Skeletal muscle cell (primary cell): ENCODE measurements around the gene FAM153A.
"Not testable (repeated sequence)": the region's sequence is repeated elsewhere in the genome, so short reads cannot be mapped to it uniquely, and the experiment has no call there.

Experiments used
- DNase-seq: peaks from one replicate; pipeline ENCODE4 v3.0.0-alpha.2; 2010; ENCODE audit warnings: low read depth
- H3K4me3 ChIP-seq: 2 replicates; pipeline ENCODE4 v1.5.1; 2011; ENCODE audit warnings: low read depth, mild to moderate bottlenecking, control low read depth, low read length, moderate library complexity

FAM153A gene

DNA sequence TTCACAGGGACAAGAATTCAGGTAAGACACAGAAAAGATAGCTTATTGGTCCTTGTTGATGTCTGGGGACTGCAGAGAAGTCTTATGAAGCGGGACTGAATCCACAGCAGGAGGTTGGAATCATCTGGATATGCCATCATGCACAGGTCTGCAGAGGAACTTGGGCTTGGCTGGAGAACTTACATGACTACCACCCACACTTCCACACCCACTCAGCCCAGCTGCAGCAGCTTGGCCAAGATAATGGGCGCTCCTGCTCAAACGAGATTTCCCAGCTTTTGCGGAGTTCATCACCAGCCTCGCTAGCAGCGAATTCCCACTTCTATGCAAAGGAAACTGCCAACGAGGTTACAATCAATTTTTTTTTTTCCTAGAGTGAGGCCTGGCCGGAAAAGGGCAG lies 21.7 kb downstream of the FAM153A start:
- H3K4me3 ChIP-seq, DNase-seq: not testable (repeated sequence)

DNA sequence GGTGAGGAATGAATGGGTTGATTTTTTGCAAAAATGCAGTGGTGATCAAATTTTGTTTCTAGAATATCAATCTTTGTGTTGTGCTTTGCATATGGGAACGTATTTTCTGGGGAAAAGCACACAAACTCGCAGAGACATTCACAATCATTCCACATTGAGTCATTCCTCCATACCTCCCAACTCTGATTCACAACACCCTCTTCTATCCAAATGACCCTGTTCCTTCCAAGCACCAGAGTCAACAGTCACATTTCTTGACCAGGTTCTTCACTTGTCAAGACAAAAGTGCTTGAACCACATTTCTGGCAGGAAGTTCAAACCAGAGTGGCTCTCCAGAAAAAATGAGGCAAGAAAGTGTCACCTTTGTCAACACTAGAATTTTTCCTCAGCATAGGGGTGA lies 35.3 kb downstream of the FAM153A start:
- H3K4me3 ChIP-seq, DNase-seq: not testable (repeated sequence)

DNA sequence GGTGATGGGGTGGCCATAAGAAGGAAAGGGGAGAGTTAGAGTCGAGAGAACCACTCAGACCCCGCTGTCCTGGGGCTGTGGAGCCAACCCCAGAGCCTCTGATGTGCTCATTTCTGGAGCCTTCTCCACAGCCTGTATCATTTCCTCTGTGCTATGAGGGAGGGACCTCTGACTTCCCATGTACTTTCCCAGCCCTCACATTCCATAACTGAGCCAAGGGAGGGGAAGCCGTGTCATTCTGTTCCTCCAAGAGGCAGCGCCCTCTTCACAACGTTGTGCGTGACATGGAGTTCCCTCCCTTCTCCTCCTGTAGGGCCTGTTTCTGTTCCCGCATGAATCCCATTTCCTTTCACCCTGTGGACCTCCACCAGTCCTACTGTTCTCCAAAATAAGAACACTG lies 57.8 kb downstream of the FAM153A start:
- not testable (repeated sequence) for DNase-seq, H3K4me3 ChIP-seq

GRCh38 chr5:177723831-177724485 lies 58.7 kb downstream of the FAM153A start:
- H3K4me3 ChIP-seq, DNase-seq: not testable (repeated sequence)

DNA sequence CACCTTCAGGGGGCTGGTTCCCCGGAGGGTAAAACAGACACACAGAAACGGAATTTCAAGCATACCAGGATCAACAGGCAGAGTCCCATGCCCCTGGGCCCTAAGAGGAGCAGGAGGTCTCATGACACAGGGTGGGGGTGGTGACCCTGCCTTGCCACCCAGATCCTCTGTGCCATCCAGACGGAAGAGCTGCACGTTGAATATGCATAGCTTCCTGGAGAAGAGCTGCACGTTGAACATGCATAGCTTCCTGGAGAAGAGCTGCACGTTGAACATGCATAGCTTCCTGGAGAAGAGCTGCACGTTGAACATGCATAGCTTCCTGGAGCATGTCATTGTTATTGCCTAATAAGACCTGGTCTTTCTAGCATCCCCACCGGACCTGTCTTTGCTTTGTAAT lies 59.9 kb downstream of the FAM153A start:
- not testable (repeated sequence) for DNase-seq, H3K4me3 ChIP-seq

- not testable (repeated sequence) for H3K4me3 ChIP-seq, DNase-seq
Measured at GRCh38 chr5:177719989-177720388, 62.7 kb downstream of the FAM153A start.

DNA sequence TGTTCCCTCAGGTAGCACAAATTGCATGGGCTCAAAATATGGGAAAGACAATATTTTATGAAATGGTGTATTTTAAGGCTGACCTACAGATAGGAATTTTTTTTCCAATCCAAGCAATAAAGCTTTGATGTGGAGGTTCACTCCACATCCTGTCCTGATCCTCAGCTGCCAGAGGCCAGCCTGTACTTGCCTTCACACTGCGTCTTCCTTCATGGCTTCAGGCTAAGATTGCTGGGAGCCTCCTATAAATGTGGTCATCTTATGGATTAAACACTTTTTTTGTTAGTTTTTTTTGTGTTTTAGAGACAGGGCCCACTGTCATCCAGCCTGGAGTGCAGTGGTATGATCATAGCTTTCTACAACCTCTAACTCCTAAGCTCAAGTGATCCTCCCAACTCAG lies 67.3 kb downstream of the FAM153A start:
- not testable (repeated sequence) for H3K4me3 ChIP-seq, DNase-seq

- not testable (repeated sequence) for DNase-seq, H3K4me3 ChIP-seq
Measured at GRCh38 chr5:177696100-177696499, 86.6 kb downstream of the FAM153A start.

GRCh38 chr5:177695356-177695930 lies 87.3 kb downstream of the FAM153A start:
- not testable (repeated sequence) for DNase-seq, H3K4me3 ChIP-seq

GRCh38 chr5:177694518-177694835 lies 88.2 kb downstream of the FAM153A start:
- DNase-seq = not testable (repeated sequence)

DNA sequence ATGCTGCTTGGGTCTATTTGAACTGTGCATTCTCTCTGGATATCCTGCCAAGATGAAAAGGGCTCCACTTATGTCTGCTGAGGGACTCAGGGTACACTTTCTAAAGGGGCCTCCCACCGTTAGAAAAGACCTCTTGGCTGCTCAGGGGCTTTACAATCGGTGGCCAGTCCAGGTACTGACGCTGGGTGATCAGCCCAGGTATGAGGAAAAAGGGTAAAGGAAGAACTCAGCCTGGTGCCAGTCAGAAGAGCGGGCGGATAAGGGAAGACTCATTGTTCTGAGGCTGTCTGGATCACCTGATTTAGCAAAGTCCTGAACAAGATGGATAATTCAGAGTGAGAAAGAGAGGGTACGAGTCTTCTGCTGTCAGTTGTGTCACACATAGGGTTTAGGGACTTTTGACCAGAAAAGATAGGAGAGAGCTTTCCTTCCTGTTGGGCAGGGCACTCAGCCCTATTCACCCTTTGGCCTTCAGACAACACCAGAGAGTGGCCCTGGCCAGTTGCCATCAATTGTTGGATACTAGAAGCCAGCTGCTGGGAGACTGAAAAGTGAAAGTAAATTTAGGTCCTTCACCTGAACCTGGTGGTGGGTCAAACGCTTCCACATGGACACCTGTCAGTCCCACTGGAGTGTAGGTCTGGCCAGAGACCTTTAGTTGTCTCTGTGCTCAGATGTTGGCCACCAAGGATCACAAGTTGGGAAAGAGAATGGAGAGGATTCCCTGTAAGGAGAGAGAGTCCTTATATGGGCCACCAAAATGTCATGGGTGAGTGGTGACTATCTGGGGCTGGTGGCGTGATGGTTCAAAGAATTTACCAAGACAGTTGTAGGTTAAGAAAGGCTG lies 88.8 kb downstream of the FAM153A start:
- not testable (repeated sequence) for DNase-seq, H3K4me3 ChIP-seq

More at GRCh38 chr5:177694518-177694835, 88.2 kb downstream of the FAM153A start:
- not testable (repeated sequence) for H3K4me3 ChIP-seq

- DNase-seq, H3K4me3 ChIP-seq: not testable (repeated sequence)
Measured at GRCh38 chr5:177692969-177693368, 89.7 kb downstream of the FAM153A start.

- H3K4me3 ChIP-seq, DNase-seq: not testable (repeated sequence)
Measured at GRCh38 chr5:177692507-177692906, 90.2 kb downstream of the FAM153A start.

DNA sequence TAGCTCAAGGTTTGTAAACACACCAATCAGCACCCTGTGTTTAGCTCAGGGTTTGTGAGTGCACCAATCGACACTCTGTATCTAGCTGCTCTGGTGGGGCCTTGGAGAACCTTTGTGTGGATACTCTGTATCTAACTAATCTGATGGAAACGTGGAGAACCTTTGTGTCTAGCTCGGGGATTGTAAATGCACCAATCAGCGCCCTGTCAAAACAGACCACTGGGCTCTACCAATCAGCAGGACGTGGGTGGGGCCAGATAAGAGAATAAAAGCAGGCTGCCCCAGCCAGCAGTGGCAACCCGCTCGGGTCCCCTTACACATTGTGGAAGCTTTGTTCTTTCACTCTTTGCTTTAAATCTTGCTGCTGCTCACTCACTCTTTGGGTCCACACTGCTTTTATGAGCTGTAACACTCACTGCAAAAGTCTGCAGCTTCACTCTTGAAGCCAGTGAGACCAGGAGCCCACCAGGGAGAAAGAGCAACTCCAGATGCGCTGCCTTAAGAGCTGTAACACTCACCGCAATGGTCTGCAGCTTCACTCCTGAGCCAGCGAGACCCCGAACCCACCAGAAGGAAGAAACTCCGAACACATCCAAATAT lies 93.6 kb downstream of the FAM153A start:
- H3K4me3 ChIP-seq, DNase-seq: not testable (repeated sequence)

- H3K4me3 ChIP-seq, DNase-seq: not testable (repeated sequence)
Measured at GRCh38 chr5:177688091-177688490, 94.6 kb downstream of the FAM153A start.

GRCh38 chr5:177681920-177682319 lies 100.8 kb downstream of the FAM153A start:
- DNase-seq, H3K4me3 ChIP-seq: not testable (repeated sequence)
